ENCODE measurements around the gene SLC13A5.

The SLC13A5 gene

GRCh38 chr17:6713130-6713917, at the start of gene SLC13A5:
TSS of gene SLC13A5 (minus strand) at chr17:6713369. CDS start at chr17:6713333, 36 bp downstream.
- peak; percentile 22; the same call in 1 of the 2 replicates for TF ChIP-seq CTCF (IDR thresholded peaks at IDR 0.05; ENCODE audit: low read depth, low read length)
- H3K4me3 ChIP-seq (ENCODE audit: low read depth, low read length): no peak within 1 kb of the TSS

- H3K4me3 ChIP-seq (ENCODE audit: low read depth, low read length): no peak overlapping the region
- TF ChIP-seq CTCF (IDR thresholded peaks at IDR 0.05; ENCODE audit: low read depth, low read length): no peak
These were observed 48.6 kb upstream of the SLC13A5 start for GRCh38 chr17:6761779-6762178.

GRCh38 chr17:6757747-6758146, 44.6 kb upstream of the SLC13A5 start:
- no peak for TF ChIP-seq CTCF (IDR thresholded peaks at IDR 0.05; ENCODE audit: low read depth, low read length)
- no peak overlapping the region for H3K4me3 ChIP-seq (ENCODE audit: low read depth, low read length)

GRCh38 chr17:6756425-6757031, 43.4 kb upstream of the SLC13A5 start:
- TF ChIP-seq CTCF (IDR thresholded peaks at IDR 0.05; ENCODE audit: low read depth, low read length): no peak

GRCh38 chr17:6755731-6756184, 42.6 kb upstream of the SLC13A5 start, which contains the start of gene XAF1:
TSS of gene XAF1 (plus strand) at chr17:6756046. CDS start at chr17:6756079, 33 bp downstream.
- no peak for TF ChIP-seq CTCF (IDR thresholded peaks at IDR 0.05; ENCODE audit: low read depth, low read length)
- peak within 1 kb of the TSS; percentile 65 for H3K4me3 ChIP-seq (ENCODE audit: low read depth, low read length)

More at GRCh38 chr17:6756425-6757031, 43.4 kb upstream of the SLC13A5 start:
- H3K4me3 ChIP-seq (ENCODE audit: low read depth, low read length): peak overlapping the region; percentile 65

GRCh38 chr17:6755281-6755680, 42.1 kb upstream of the SLC13A5 start:
- no peak for TF ChIP-seq CTCF (IDR thresholded peaks at IDR 0.05; ENCODE audit: low read depth, low read length)
- peak overlapping the region; percentile 65 for H3K4me3 ChIP-seq (ENCODE audit: low read depth, low read length)

- no peak overlapping the region for H3K4me3 ChIP-seq (ENCODE audit: low read depth, low read length)
- TF ChIP-seq CTCF (IDR thresholded peaks at IDR 0.05; ENCODE audit: low read depth, low read length): no peak
These were observed 40.4 kb upstream of the SLC13A5 start for GRCh38 chr17:6753546-6753945.
